Stimulated activated CD4-positive, alpha-beta T cell treated with anti-CD3 and anti-CD28 coated beads, Interleukin-1b, Interleukin-23, amount 100 ng/mL, for 24 hours (primary cell): ENCODE results near the gene DNAJB1.
A peak's percentile ranks its signal among the peaks of the same experiment; 100 is the strongest.
"Not testable (repeated sequence)": the region's sequence is repeated elsewhere in the genome, so short reads cannot be mapped to it uniquely, and the experiment has no call there.

Source experiments
- DNase-seq, 4 experiments: peaks; one replicate each; pipeline ENCODE4 v3.0.0-alpha.2; 2020; ENCODE audit warnings: low read depth in 4 of 4, low spot score in 1 of 4

The DNAJB1 gene

GRCh38 chr19:14553042-14553938 is 35.1 kb upstream of the DNAJB1 start:
- no peak for DNase-seq

GRCh38 chr19:14552006-14552360 is 33.8 kb upstream of the DNAJB1 start:
- not testable (repeated sequence) for DNase-seq

- DNase-seq = peak in 3 of 4 experiments; percentile 25 to 53 (median 48)
Measured at GRCh38 chr19:14551134-14552005, 33.2 kb upstream of the DNAJB1 start.

- DNase-seq = no peak
Measured at GRCh38 chr19:14550201-14550754, 32.1 kb upstream of the DNAJB1 start.

- no peak for DNase-seq
Measured at GRCh38 chr19:14545716-14546082, 27.5 kb upstream of the DNAJB1 start.

- DNase-seq = no peak
Measured at GRCh38 chr19:14544977-14545715, 26.9 kb upstream of the DNAJB1 start.

GRCh38 chr19:14544047-14544446 is 25.9 kb upstream of the DNAJB1 start:
- DNase-seq = no peak

- no peak for DNase-seq
Measured at GRCh38 chr19:14542711-14543328, 24.6 kb upstream of the DNAJB1 start.

- DNase-seq = not testable (repeated sequence)
Measured at GRCh38 chr19:14541979-14542378, 23.8 kb upstream of the DNAJB1 start.

- DNase-seq = no peak
Measured at GRCh38 chr19:14540741-14541525, 22.7 kb upstream of the DNAJB1 start.

- DNase-seq = peak in 2 of 4 experiments; percentile 29 to 34
Measured at GRCh38 chr19:14536926-14537692, 18.9 kb upstream of the DNAJB1 start.

GRCh38 chr19:14533450-14533849 is 15.3 kb upstream of the DNAJB1 start:
- DNase-seq = no peak

GRCh38 chr19:14530506-14530905 is 12.3 kb upstream of the DNAJB1 start:
- DNase-seq = no peak

GRCh38 chr19:14530005-14530348 is 11.8 kb upstream of the DNAJB1 start:
- DNase-seq = no peak

- peak; percentile 99 to 100 (median 100) for DNase-seq
Measured at GRCh38 chr19:14529254-14530004, 11.2 kb upstream of the DNAJB1 start, which contains the start of gene TECR. TECR (plus strand) TSS chr19:14529594; CDS start chr19:14529697, 103 bp downstream.

GRCh38 chr19:14528419-14529253 is 10.4 kb upstream of the DNAJB1 start:
- no peak for DNase-seq

GRCh38 chr19:14526423-14526822 is 8.2 kb upstream of the DNAJB1 start:
- DNase-seq = no peak
